Natural killer cell (primary cell): Measurements from ENCODE around the gene TNS4. TPM values are rescaled to one million over a fixed set of nuclear protein-coding genes. Genes with fewer than 3 reads are reported as not detected.

Source experiments
- ATAC-seq, 3 donors: fragments of 150-1000 bp in 2 of 3; fragments of 200-7000 bp in 1 of 3; cut with Tn5 transposase; 1 replicate in 1 of 3; 2 replicates in 2 of 3; pipeline ENCODE4 v1.10.0; 2021; ENCODE audit warnings: mild to moderate bottlenecking in 2 of 3, moderate library complexity in 2 of 3
- DNase-seq, 2 donors: peaks; one replicate each; pipeline versions ENCODE4 v3.0.0 to v3.0.0-alpha.2; 2013 to 2021; ENCODE audit warnings: mixed read lengths in 1 of 2
- H3K27ac ChIP-seq: one replicate; pipeline ENCODE4 v1.5.1; 2013; ENCODE audit warnings: mild to moderate bottlenecking, low read length
- H3K27me3 ChIP-seq: one replicate; pipeline ENCODE4 v1.6.1; 2013; ENCODE audit warnings: low read length; ENCODE audit not compliant: control insufficient read depth, insufficient read depth
- H3K36me3 ChIP-seq: one replicate; pipeline ENCODE4 v1.6.1; 2013; ENCODE audit warnings: low read length; ENCODE audit not compliant: control insufficient read depth, insufficient read depth
- H3K4me1 ChIP-seq: one replicate; pipeline ENCODE4 v1.6.1; 2013; ENCODE audit warnings: low read length; ENCODE audit not compliant: control insufficient read depth, insufficient read depth
- H3K4me3 ChIP-seq: one replicate; pipeline ENCODE4 v1.5.1; 2013; ENCODE audit warnings: low read length
- H3K9me3 ChIP-seq: one replicate; pipeline ENCODE4 v1.6.1; 2013; ENCODE audit warnings: low read length; ENCODE audit not compliant: control insufficient read depth, insufficient read depth
- H3K27ac Mint-ChIP-seq, 2 donors: one replicate each; pipeline ENCODE4 v1.8.0; 2022; ENCODE audit warnings: mild to moderate bottlenecking in 2 of 2, mixed read lengths in 2 of 2, moderate library complexity in 1 of 2
- H3K27me3 Mint-ChIP-seq, 2 donors: one replicate each; pipeline ENCODE4 v1.8.0; 2022; ENCODE audit warnings: low read depth in 2 of 2, mixed read lengths in 2 of 2
- H3K36me3 Mint-ChIP-seq: one replicate; pipeline ENCODE4 v1.8.0; 2022; ENCODE audit warnings: mixed read lengths
- H3K4me1 Mint-ChIP-seq, 2 donors: one replicate each; pipeline ENCODE4 v1.8.0; 2022; ENCODE audit warnings: mixed read lengths in 2 of 2
- H3K4me3 Mint-ChIP-seq: one replicate; pipeline ENCODE4 v1.8.0; 2022; ENCODE audit warnings: mild to moderate bottlenecking, moderate library complexity, mixed read lengths
- H3K9me3 Mint-ChIP-seq, 2 donors: one replicate each; pipeline ENCODE4 v1.8.0; 2022; ENCODE audit warnings: mixed read lengths in 2 of 2
- CTCF ChIP-seq: fragments of 200-600 bp; IDR thresholded peaks from one replicate; pipeline ENCODE4 v1.8.0; 2022; ENCODE audit warnings: antibody characterized with exemption
- WGBS: methylation state at CpG from one replicate; pipeline ENCODE4 v1.1.7; 2013; ENCODE audit warnings: missing lambda C conversion rate; ENCODE audit not compliant: insufficient coverage; 5-methylcytosine and 5-hydroxymethylcytosine counted together
- intact Hi-C: fragments of 100-400 bp; cut with micrococcal nuclease; formaldehyde crosslinking; loops from one replicate; pipeline ENCODE4 v1.14.2; 2022
- total RNA-seq, 4 donors: library from RNA; stranded (reverse); fragments of 120-200 nt in 1 of 4; gene quantifications; one replicate each; pipeline versions ENCODE4 v1.2.3 to v1.2.4, GENCODE V29; 2013 to 2022

The TNS4 gene
- total RNA-seq, 3 donors from 2014 or later (not counting 1 experiment from before 2014, with no cell fraction given): 0.65 to 1.8 (median 0.94) TPM

- TF ChIP-seq CTCF: no peak
- Histone ChIP-seq H3K4me1 (peaks cover 11% of the 10 kb centered on the region), H3K4me3 (no peak overlapping the region), H3K27ac (no peak overlapping the region), H3K36me3 (no peaks in the 10 kb centered on the region), H3K27me3 (no peaks in the 10 kb centered on the region), H3K9me3 (no peaks in the 10 kb centered on the region)
- Mint-ChIP-seq H3K9me3 (no peaks in the 10 kb centered on the region), H3K36me3 (no peaks in the 10 kb centered on the region), H3K27me3 (peaks cover 0 to 12% of the 10 kb centered on the region in 2 donors), H3K4me1 (peaks cover 7% of the 10 kb centered on the region in 2 donors), H3K4me3 (no peak overlapping the region), H3K27ac (no peak overlapping the region)
- intact Hi-C loops: no loop called here
- ATAC-seq (no peak), DNase-seq (no peak)
- 70% methylated on average over 2 of the region's 3 CpGs for WGBS
Measured at GRCh38 chr17:40431231-40431602, 70.2 kb downstream of the TNS4 start.

- no peak for DNase-seq
- Mint-ChIP-seq H3K27me3 (peaks cover 0 to 12% of the 10 kb centered on the region in 2 donors), H3K4me3 (no peak overlapping the region), H3K36me3 (no peaks in the 10 kb centered on the region), H3K9me3 (no peaks in the 10 kb centered on the region), H3K4me1 (peaks cover 7% of the 10 kb centered on the region in 2 donors), H3K27ac (no peak overlapping the region)
- intact Hi-C loops: no loop called here
- no peaks in the 10 kb centered on the region for H3K27me3 ChIP-seq
- H3K36me3 ChIP-seq: no peaks in the 10 kb centered on the region
- no peak for TF ChIP-seq CTCF
- H3K4me1 ChIP-seq: peaks cover 17% of the 10 kb centered on the region
- no peak overlapping the region for H3K27ac ChIP-seq
- no peaks in the 10 kb centered on the region for H3K9me3 ChIP-seq
- H3K4me3 ChIP-seq: no peak overlapping the region
- no peak for ATAC-seq
- 93% methylated on average over 10 of the region's 10 CpGs for WGBS
Measured at GRCh38 chr17:40430272-40431230, 70.9 kb downstream of the TNS4 start.

- peaks cover 7% of the 10 kb centered on the region in 2 donors for H3K4me1 Mint-ChIP-seq
- peaks cover 0 to 12% of the 10 kb centered on the region in 2 donors for H3K27me3 Mint-ChIP-seq
- ATAC-seq (peak in 1 of 3 donors; percentile 25), DNase-seq (peak in 1 of 2 donors; percentile 57)
- H3K4me3 Mint-ChIP-seq: no peak overlapping the region
- no peaks in the 10 kb centered on the region for H3K36me3 ChIP-seq
- intact Hi-C loops: no loop called here
- H3K9me3 Mint-ChIP-seq: no peaks in the 10 kb centered on the region
- H3K27ac ChIP-seq: no peak overlapping the region
- peaks cover 18% of the 10 kb centered on the region for H3K4me1 ChIP-seq
- no peaks in the 10 kb centered on the region for H3K36me3 Mint-ChIP-seq
- no peaks in the 10 kb centered on the region for H3K9me3 ChIP-seq
- no peak overlapping the region for H3K4me3 ChIP-seq
- TF ChIP-seq CTCF: no peak
- H3K27me3 ChIP-seq: no peaks in the 10 kb centered on the region
- H3K27ac Mint-ChIP-seq: no peak overlapping the region
Measured at GRCh38 chr17:40427002-40427491, 74.4 kb downstream of the TNS4 start.

Other genes starting within 250 kb of the TNS4 start
- gene CDC6, start 213.7 kb downstream of the TNS4 start, total RNA-seq: 1 to 10 TPM; 3.4 to 4.9 (median 3.8) TPM
- 10 to 100 TPM; 75.9 to 94.6 (median 79.1) TPM for gene RARA, start 192.4 kb downstream of the TNS4 start, total RNA-seq
- not detected for gene GJD3, start 136.9 kb downstream of the TNS4 start, total RNA-seq
- gene TOP2A, start 83.7 kb downstream of the TNS4 start, total RNA-seq: 1 to 10 TPM; 2.0 to 6.4 (median 4.6) TPM
- 1 to 10 TPM; 2.1 to 8.1 (median 2.8) TPM for gene IGFBP4, start 58.2 kb downstream of the TNS4 start, total RNA-seq
- 1 to 10 TPM; 3.2 to 8.0 (median 6.6) TPM for gene CCR7, start 63.8 kb upstream of the TNS4 start, total RNA-seq
- gene SMARCE1, start 146.2 kb upstream of the TNS4 start, total RNA-seq: 100 to 1,000 TPM in 2 of 3 donors, 10 to 100 TPM in 1; 87.8 to 102 (median 101) TPM
- gene KRT222, start 163.6 kb upstream of the TNS4 start, total RNA-seq: not detected
- not detected for gene KRT24, start 202.1 kb upstream of the TNS4 start, total RNA-seq